Activated gamma-delta T cell treated with anti-CD3 and anti-CD28 coated beads, Interleukin-2, amount 50 U/mL, for 16 hours (primary cell): Measurements from ENCODE around the gene PPME1.

ENCODE experiments used
- DNase-seq: peaks from one replicate; pipeline ENCODE4 v3.0.0-alpha.2; 2020; ENCODE audit warnings: low read depth

PPME1 gene

DNA sequence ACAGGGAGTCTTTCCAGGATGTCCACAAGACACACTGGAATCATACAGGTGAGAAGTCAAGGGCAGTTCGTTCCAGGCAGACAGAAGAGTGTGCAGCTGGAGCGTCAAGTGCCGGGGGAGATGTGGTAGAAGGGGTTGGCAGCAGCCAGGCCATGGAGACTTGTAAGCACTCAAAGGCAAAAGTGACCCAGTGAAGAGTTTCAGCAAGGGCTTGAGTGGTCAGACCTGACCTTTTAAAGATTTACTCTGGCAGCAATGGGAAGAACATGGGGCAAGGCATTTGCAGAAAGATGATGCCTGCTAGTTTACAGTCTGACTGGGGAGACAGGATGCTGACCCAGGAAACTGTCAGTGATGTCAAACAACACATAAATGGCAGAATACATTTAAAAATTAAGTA lies 111.3 kb downstream of the PPME1 start:
- no peak for DNase-seq

DNA sequence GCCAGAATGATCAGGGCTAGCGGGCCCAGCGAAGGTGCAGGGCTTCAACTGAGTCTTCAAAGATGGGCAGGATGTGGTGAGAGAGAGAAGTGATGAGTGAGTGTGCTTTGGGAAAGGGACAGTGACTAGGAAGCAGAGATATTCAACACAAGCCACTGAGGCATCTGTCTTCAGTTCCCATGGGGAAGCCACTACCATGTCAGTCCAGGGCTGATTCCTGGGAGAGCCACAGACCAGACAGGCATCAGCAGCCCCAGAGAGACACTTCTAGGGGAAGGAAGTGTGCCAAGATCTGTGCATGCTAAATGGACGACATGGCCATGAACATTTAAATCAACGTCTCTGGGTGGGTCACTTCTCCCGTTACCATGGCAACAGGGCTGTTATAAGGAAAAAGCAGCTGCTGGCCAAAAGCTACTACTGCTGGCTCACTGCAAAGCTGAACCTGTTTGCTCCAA lies 111.9 kb downstream of the PPME1 start:
- no peak for DNase-seq

DNA sequence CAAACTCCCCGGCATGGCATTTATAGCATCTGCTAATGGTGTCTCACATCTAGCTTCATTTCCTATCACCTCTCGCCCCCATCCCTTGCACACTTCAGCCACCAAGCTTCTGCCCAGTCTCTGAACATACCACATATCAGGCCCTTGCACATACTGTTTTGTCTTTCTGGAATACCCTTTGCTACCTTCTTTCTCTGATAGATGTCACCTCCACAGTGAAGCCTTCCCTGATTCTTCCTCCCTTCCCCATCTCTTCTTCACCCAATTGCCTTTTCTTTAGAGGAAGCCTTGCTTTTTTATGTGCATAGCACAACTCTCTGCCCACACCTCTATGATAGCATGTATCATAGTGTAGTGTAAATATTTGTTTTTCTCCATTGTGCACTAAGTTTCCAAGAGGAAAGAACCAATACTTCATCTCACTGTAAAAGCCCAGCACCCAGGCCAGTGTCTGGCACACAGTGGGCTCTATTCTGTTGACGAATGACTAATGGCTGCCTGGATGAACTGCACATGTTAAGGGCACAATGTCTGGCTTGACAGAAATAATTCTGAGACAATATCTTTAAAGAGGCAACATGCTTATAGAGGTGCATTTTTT lies 112.6 kb downstream of the PPME1 start:
- DNase-seq: no peak

DNA sequence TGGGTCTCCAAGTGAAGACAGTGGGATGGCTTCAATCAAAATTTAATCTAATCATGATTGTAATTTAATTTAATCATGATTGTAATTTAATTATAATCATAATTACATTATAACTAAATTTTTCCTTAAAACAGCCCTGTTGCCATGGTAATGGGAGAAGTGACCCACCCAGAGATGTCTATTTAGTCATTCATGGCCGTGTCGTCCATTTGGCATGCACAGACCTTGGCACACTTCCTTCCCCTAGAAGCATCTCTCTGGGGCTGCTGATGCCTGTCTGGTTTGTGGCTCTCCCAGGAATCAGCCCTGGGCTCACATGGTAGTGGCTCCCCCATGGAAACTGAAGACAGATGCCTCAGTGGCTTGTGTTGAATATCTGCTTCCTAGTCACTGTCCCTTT lies 113.4 kb downstream of the PPME1 start:
- no peak for DNase-seq

DNA sequence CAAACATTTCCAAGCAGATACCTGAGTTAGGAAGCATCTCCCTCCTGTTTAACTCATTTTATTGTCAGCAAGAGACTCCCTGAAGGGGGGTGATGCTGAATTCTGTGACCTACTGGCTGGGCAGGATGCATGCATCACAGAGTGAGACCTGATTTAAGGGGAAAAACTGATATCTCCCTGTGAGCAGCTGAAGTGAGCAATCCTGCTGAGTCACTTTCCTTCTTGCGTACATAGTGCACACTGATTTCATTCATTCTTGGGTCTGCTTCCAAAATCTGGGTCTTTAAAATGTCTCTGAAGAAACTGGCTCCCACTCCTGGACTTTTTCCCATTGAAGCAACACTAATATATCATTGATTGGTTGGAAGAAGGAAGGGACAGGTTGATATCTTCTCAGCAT lies 117.1 kb downstream of the PPME1 start:
- no peak for DNase-seq

DNA sequence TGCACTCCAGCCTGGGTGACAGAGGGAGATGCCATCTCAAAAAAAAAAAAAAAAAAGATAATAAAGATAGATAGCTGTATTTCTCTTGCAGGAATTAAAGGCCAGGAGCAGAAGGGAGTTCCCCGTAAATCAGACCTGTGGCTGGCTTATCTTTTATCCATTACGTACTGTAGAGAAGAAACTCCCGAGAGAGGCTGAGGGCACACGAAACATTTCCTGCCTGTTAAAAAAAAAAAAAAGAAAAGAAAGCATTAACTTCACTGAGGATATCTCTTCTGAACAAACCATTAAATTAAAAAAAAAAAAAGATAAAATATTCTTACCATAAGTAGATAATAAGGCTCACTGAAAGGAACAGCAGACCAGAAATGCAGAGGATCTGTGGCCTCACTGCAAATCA lies 117.8 kb downstream of the PPME1 start:
- DNase-seq: no peak

DNA sequence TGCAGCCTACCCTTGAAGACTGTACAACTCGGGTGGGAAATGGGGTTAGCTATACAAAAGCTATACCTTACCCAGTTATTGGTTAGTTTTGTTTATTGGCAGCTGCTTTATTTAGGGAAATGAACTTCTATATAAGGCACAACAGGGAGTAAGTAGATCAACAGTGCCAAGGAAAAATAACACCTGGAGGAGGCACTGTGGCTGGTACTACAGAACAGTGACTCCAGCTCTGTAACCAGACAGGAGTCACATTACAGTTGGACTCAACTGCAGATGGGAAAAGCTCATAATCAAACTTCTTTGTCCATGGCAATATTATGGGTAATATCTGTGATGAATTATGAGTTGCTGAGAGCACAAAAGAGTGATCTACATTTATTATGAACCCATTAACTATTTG lies 126.4 kb downstream of the PPME1 start:
- no peak for DNase-seq

DNA sequence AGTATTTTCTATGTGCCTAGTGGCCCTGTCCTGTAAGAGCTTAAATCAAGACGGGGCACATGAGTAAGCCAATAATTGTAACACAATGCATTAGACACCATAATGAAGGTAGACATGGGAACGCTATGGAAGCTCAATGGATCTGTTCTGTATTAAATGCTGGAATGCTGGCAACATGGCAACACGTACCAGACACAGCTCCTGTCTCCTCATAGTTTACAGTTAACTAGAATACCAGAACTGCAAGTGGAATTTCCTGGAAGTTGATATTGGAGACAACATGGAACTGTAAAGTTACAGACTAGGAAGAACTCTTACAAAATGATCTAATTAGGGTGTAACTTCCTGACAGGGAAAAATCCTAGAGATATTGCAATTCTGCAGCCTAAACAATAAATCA lies 127.9 kb downstream of the PPME1 start:
- DNase-seq: no peak
